Raji (cell line): Measurements from ENCODE around the gene FIGN.

ENCODE experiments used
- POLR2A ChIP-seq: IDR thresholded peaks from 2 replicates; pipeline ENCODE4 v1.6.1; 2011; ENCODE audit warnings: low read depth, low read length, control low read depth; ENCODE audit not compliant: insufficient read depth

Gene FIGN

DNA sequence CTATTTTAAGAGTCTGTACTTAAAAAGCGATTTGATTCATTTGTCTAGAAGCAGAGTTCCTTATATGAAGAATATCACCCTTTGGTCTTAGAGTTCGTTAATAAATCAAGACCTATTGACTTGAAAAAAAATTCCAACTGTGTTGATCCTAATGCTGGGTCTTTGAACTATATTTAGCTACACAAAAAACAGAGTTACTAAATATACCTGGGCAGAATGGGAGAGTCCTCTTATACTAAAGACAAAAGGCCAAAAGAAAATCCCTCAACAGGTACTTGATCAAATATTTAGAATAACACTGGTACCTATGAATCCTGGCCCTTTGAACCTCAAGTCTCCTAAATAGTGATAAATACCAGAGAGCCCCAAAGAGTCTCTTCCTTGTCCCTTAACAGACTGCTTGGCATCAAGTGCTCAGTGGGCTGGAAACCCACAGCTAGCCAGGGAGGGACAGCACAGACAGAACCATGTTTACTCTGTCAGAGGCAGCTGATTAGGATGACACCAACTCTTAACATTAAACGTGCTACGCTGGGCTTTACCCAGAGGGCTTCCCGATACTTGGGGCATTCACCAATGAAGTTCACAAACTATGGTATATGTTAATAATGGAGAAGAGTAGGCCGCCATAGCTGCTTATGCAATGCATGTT, 95.1 kb downstream of the FIGN start:
- no peak for TF ChIP-seq POLR2A

DNA sequence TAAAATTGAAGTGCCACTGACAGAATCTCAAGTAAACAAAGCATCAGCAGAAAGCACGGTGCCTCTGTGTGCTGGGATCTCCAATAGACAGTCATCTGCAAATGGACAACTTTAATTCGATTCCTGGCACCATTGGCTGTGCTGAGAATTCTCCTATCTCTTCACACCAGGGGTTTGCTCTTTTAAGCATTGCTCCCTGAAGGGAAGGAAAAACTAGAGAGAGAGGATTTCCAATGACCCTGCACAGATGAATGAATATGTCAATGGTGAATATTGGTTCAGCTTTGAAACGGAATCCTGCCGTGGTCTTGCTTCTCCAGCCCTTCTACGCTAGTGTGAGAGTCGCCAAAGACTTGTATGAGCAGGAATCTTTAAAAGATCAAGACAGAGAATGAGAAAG, 97.9 kb downstream of the FIGN start:
- TF ChIP-seq POLR2A: no peak

DNA sequence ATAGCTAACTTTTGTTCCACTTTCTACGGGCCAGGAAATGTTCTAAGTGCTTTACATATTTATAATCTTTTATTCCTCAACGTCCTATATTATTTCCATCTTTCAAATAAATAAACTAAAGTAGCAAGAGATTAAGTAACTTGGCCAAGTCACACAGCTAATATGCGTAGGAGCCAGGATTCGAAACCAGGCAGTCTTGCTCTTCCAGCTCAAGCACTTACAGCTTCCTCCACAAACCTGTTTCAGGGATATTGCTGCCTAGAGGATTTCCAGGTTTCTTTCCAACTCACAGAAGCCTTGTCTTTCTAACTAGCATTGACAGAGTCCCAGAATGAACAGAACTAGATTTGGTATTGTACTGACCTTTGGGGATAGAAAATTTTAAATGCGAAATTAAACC, 102.5 kb downstream of the FIGN start:
- TF ChIP-seq POLR2A: no peak

DNA sequence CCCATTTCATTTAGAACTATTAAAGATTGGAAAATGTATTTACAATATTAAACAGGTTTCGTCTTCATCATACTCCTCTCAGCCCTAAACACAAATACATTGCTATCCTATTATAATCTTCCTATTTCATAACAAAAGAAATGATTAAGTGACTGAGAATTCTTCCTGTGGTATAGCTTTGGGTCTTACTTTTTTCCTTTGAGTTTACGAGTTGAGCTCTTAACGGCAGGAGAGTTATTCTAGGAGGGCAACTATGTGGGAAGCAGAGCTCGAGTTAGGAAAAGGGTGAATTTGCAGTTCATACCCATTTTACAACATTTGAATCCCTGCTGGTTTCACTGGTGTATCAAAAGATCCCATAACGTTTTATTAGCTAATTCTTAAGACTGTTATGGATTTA, 105.0 kb downstream of the FIGN start:
- no peak for TF ChIP-seq POLR2A

DNA sequence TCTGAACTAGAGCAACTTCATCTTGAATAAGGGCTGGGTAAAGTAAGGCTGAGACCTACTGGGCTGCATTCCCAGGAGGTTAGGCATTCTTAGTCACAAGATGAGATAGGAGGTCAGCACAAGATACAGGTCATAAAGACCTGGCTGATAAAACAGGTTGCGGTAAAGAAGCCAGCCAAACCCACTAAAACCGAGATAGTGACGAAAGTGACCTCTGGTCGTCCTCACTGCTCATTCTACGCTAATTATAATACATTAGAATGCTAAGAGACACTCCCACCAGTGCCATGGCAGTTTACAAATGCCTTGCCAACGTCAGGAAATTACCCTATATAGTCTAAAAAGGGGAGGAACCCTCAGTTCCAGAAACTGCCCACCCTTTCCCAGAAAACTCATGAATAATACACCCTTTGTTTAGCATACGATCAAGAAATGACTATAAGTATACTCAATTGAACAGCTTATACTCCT, 109.1 kb downstream of the FIGN start:
- no peak for TF ChIP-seq POLR2A

GRCh38 chr2:163626208-163626607, 109.6 kb downstream of the FIGN start:
- TF ChIP-seq POLR2A: no peak

DNA sequence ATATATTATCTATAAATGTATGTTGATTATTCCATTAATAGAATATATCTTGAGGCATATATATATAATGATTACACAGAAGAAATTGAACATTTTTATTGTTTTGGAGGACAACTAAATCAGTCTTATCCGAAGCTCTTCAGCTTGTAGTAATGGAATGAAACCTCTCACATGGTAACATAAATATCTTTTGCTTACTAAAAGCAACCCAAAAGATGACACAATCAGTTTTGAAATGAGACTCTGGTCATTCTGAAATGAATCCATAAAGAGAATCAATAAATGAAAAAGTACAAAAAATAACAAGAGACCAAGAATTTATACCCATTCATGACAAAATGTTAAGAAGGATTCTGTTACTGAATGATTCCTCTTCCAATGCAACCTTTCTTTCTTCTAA, 110.2 kb downstream of the FIGN start:
- no peak for TF ChIP-seq POLR2A

GRCh38 chr2:163621445-163622004, 114.3 kb downstream of the FIGN start:
- no peak for TF ChIP-seq POLR2A

GRCh38 chr2:163617517-163617916, 118.3 kb downstream of the FIGN start:
- TF ChIP-seq POLR2A: no peak

DNA sequence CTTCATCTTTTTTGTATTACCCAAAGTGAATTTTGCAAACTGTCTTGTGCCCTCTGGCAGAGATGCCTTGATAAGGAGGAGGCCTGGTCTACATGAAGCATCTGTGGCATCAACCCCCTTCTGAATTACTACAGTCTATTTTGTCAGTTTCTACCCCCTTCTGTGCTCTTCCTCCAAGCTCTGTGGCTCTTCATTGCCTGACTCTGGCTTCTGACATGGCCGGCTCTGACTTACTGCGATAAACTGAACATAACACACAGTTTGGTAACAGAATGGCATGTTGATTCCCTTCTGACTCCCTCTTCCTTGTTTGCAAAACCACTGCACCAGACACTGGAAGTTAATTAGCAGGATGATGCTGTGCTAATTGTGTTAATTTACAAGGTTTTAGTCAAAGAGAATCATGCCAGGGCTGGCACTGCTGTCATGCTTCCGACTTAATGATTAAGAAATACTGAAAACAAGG, 122.5 kb downstream of the FIGN start:
- no peak for TF ChIP-seq POLR2A

GRCh38 chr2:163612332-163612731, 123.5 kb downstream of the FIGN start:
- TF ChIP-seq POLR2A: no peak

DNA sequence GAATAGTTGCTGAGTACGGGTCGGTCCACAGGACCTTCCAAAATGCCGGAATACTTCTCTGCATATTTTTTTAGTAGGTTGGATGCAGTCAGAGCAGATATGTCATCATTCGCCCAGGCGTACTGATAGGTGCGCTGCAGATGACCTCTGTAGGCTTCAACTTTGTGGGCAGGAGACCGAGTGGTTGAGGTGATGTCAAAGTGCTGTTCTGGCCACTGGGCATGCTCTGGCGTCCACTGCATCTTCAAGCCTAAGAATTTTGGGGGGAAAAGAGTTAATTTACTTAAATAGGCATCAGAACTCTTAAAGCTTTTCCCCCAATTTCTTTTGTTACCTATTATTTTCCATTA, 124.3 kb downstream of the FIGN start:
- no peak for TF ChIP-seq POLR2A

GRCh38 chr2:163610817-163611556, 124.8 kb downstream of the FIGN start:
- no peak for TF ChIP-seq POLR2A

GRCh38 chr2:163607630-163608029, 128.2 kb downstream of the FIGN start:
- no peak for TF ChIP-seq POLR2A

DNA sequence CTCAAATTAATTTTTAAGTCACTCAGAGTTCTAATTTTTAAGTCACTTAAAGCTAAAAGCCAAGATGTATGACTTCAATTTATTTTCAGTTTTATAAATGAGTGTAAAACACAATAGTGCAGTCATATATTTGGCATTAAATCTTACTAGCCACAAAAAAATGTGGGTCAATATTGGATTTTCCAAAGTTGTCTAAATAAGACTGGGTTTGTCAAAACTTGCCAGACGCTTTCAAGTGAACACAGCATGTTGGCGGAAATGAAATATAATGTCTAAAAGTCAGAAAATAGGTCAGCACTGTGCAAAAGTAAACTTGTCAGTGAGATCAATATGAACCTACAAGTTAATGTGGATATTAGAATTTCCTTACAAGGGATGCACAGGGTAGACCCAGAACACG, 128.9 kb downstream of the FIGN start:
- TF ChIP-seq POLR2A: no peak

DNA sequence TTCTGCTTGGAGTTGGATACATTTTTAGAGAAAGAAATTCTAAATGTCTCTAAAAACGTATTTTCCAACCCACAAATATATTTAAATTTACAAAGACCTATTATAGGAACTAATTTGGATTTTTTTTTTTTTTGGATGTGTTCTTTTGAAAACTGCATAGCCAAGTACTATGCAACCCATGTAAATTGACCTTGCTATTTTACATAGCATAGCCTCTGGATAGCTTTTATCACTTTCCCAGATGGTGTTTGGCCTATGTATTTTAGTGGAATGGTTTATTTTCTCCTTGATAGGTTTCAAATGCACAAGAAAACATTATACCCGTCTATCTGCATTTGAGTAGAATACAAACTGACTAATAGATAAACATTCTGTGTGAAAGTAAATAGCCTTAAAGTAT, 130.0 kb downstream of the FIGN start:
- TF ChIP-seq POLR2A: no peak

- TF ChIP-seq POLR2A: no peak
Observed at GRCh38 chr2:163604941-163605555, 130.8 kb downstream of the FIGN start.

GRCh38 chr2:163602196-163602595, 133.6 kb downstream of the FIGN start:
- no peak for TF ChIP-seq POLR2A
